ENCODE data around the gene LIN9. TPM values are rescaled to one million over a fixed set of nuclear protein-coding genes. Genes with fewer than 3 reads are reported as not detected.
"Not testable (repeated sequence)": the region's sequence is repeated elsewhere in the genome, so short reads cannot be mapped to it uniquely, and the experiment has no call there.

The LIN9 gene
- total RNA-seq, 1 donor from 2014 or later: 20.4 TPM

- intact Hi-C loops (cut with micrococcal nuclease): no loop called here
- peak; percentile 28 for DNase-seq
- peak; percentile 39 for ATAC-seq
These were observed 85.7 kb downstream of the LIN9 start, which contains the start of gene MIXL1 for GRCh38 chr1:226223157-226223785. Gene MIXL1, plus strand, starts transcription at chr1:226223664. Its CDS starts 18 bp downstream, at chr1:226223682.

- intact Hi-C loops (cut with micrococcal nuclease): no loop called here
- DNase-seq (no peak), ATAC-seq (no peak)
These were observed 86.3 kb downstream of the LIN9 start for GRCh38 chr1:226222686-226223085.

GRCh38 chr1:226220473-226221189, 88.3 kb downstream of the LIN9 start:
- intact Hi-C loops (cut with micrococcal nuclease): no loop called here
- no peak for ATAC-seq

GRCh38 chr1:226217273-226217672, 91.7 kb downstream of the LIN9 start:
- intact Hi-C loops (cut with micrococcal nuclease): no loop called here
- ATAC-seq: no peak
- no peak for DNase-seq

More at GRCh38 chr1:226220473-226221189, 88.3 kb downstream of the LIN9 start:
- DNase-seq: no peak

- ATAC-seq (no peak), DNase-seq (no peak)
- intact Hi-C loops (cut with micrococcal nuclease): no loop called here
These were observed 92.9 kb downstream of the LIN9 start for GRCh38 chr1:226216056-226216455.

- no peak for ATAC-seq
- DNase-seq: no peak
- intact Hi-C loops (cut with micrococcal nuclease): no loop called here
These were observed 93.7 kb downstream of the LIN9 start for GRCh38 chr1:226215239-226215638.

- DNase-seq: no peak
- no peak for ATAC-seq
These were observed 96.4 kb downstream of the LIN9 start for GRCh38 chr1:226212545-226212944.

GRCh38 chr1:226211181-226211821, 97.7 kb downstream of the LIN9 start:
- DNase-seq: no peak
- intact Hi-C loops (cut with micrococcal nuclease): no loop called here
- ATAC-seq: no peak

More at GRCh38 chr1:226212545-226212944, 96.4 kb downstream of the LIN9 start:
- intact Hi-C loops (cut with micrococcal nuclease): no loop called here

GRCh38 chr1:226210571-226211176, 98.3 kb downstream of the LIN9 start:
- intact Hi-C loops (cut with micrococcal nuclease): no loop called here

GRCh38 chr1:226209307-226210059, 99.5 kb downstream of the LIN9 start:
- intact Hi-C loops (cut with micrococcal nuclease): no loop called here
- DNase-seq (no peak), ATAC-seq (no peak)

More at GRCh38 chr1:226210571-226211176, 98.3 kb downstream of the LIN9 start:
- DNase-seq: no peak
- ATAC-seq: no peak

GRCh38 chr1:226207048-226207447, 101.9 kb downstream of the LIN9 start:
- ATAC-seq: no peak
- no peak for DNase-seq
- intact Hi-C loops (cut with micrococcal nuclease): no loop called here

- intact Hi-C loops (cut with micrococcal nuclease): no loop called here
- no peak for DNase-seq
- no peak for ATAC-seq
These were observed 104.8 kb downstream of the LIN9 start for GRCh38 chr1:226204198-226204597.

- ATAC-seq (no peak), DNase-seq (no peak)
- intact Hi-C loops (cut with micrococcal nuclease): no loop called here
These were observed 105.3 kb downstream of the LIN9 start for GRCh38 chr1:226203655-226204054.

GRCh38 chr1:226203240-226203639, 105.7 kb downstream of the LIN9 start:
- ATAC-seq (no peak), DNase-seq (no peak)
- intact Hi-C loops (cut with micrococcal nuclease): no loop called here

GRCh38 chr1:226202666-226203065, 106.3 kb downstream of the LIN9 start:
- DNase-seq; ATAC-seq; intact Hi-C loops (cut with micrococcal nuclease): not testable (repeated sequence)

- no peak for ATAC-seq
- DNase-seq: no peak
- intact Hi-C loops (cut with micrococcal nuclease): no loop called here
These were observed 106.7 kb downstream of the LIN9 start for GRCh38 chr1:226202246-226202645.

- ATAC-seq (no peak), DNase-seq (no peak)
- intact Hi-C loops (cut with micrococcal nuclease): no loop called here
These were observed 107.9 kb downstream of the LIN9 start for GRCh38 chr1:226201029-226201593.

GRCh38 chr1:226199971-226200370, 109.0 kb downstream of the LIN9 start:
- ATAC-seq: no peak
- DNase-seq: no peak
- intact Hi-C loops (cut with micrococcal nuclease): no loop called here

GRCh38 chr1:226195144-226195543, 113.8 kb downstream of the LIN9 start:
- DNase-seq (no peak), ATAC-seq (no peak)
- intact Hi-C loops (cut with micrococcal nuclease): no loop called here

Data from left ventricle myocardium superior (tissue), 1 donor.